HG03045 (cell line): ENCODE measurements around the gene TMEM182.

Source experiments
- ATAC-seq: cut with Tn5 transposase; IDR thresholded peaks from one replicate; pipeline ENCODE4 v1.9.1; 2021; ENCODE audit warnings: mild to moderate bottlenecking, moderate library complexity; ENCODE audit not compliant: unreplicated experiment

Gene TMEM182

DNA sequence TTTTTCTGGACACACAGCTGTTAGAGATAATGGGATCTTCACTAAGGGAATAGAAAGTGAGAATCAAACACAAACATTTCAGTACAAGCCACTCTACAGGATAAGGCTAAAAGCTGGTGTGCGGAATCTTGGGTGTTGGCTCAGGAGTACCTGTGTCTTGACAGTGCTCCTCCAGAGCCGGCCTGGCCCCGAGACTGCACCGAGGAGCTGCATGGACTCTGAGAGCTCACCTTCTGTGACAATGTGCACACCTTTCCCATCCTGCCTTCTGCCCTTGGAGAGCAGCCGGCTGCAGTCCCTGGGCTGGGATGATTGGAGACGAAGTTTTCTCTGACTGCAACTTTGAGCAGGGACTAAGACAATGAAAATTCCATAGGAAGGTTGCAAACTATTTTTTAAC lies 89.1 kb downstream of the TMEM182 start:
- no peak for ATAC-seq

DNA sequence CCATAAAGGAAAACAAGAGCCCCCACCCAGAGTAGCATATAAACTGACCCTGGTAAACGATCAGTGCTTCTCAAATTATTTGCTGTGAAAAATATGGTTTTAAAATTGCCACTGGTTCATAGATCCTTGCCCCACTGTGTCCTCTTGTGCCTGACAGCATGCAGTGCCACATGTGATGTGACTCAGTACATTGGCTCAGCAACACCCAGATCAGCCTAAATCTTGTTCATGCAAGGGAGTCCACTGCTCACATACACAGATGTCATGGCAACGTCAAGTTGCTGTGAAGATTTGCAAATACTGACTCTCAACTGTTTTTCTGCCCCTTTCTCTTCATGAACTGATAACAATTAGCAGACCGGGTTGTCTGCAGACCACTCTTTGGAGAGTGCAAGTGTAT lies 91.0 kb downstream of the TMEM182 start:
- ATAC-seq, result no peak
